Vagina (tissue), 1 donor: ENCODE measurements around the gene DSCAML1. TPM values are rescaled to one million over a fixed set of nuclear protein-coding genes. Genes with fewer than 3 reads are reported as not detected.

ENCODE experiments used
- total RNA-seq: library from RNA; depleted of rRNA; stranded (reverse); fragments of >200 nt; gene quantifications from one replicate; pipeline ENCODE4 v1.2.3, GENCODE V29; 2016

Gene DSCAML1
- total RNA-seq, 1 donor from 2014 or later: 0.25 TPM

Other genes starting within 250 kb of the DSCAML1 start
- 2.7 TPM for gene FXYD2, start 27.5 kb upstream of the DSCAML1 start, total RNA-seq
- 75.4 TPM for gene FXYD6, start 79.4 kb upstream of the DSCAML1 start, total RNA-seq
- 9.6 TPM for gene TMPRSS13, start 132.2 kb upstream of the DSCAML1 start, total RNA-seq
- gene IL10RA, start 189.2 kb upstream of the DSCAML1 start, total RNA-seq: 29.0 TPM